RWPE1 (cell line): ENCODE results near the gene SPC24.
"Not testable (repeated sequence)": the region's sequence is repeated elsewhere in the genome, so short reads cannot be mapped to it uniquely, and the experiment has no call there.

Experiments used
- CTCF ChIA-PET: fragments of 350-600 bp; sonication (Branson Sonifier 250); formaldehyde crosslinking; extraction: SDS; loops from one replicate; lab custom pipeline; 2021; lab: Yijun Ruan, JAX
- POLR2A ChIA-PET: fragments of 400-600 bp; formaldehyde crosslinking; extraction: SDS; loops from one replicate; lab custom pipeline; 2020; ENCODE audit warnings: antibody characterized with exemption; ENCODE audit not compliant: low non-redundant PET; lab: Yijun Ruan, JAX
- DNase-seq: peaks from one replicate; pipeline ENCODE4 v3.0.0; 2012; ENCODE audit warnings: low spot score
- H3K27ac ChIP-seq: fragments of 450-650 bp; 2 replicates; pipeline ENCODE4 v1.5.1; 2017
- TF ChIP-seq, protein P1 (sequence below): fragments of 450-650 bp; conservative IDR thresholded peaks from 2 replicates; pipeline ENCODE4 v1.5.1; 2017; ENCODE audit warnings: low read depth, mild to moderate bottlenecking

The SPC24 gene

DNA sequence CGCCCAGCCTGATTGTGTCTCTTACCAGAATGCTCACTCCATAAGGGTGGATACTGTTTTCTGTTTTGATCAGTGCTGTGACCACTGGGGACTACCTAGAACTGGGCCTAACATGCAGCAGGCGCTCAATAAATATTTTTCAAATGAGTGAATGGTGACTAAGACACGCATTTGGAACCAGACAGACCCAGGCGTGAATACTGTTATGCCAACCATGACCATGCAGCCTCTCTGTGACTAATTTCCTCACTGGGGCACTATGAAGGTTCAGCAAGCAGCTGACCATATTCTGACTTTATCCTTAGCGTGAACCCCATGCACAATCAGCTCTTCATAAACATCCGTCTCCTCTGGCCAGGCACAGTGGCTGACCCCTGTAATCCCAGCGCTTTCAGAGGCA lies 13.0 kb upstream of the SPC24 start:
- ChIA-PET POLR2A (interaction anchor here (0.6 to 1.4 kb wide), 2 partner anchors 29 to 88 kb away, joined by 3 read pairs; partner anchors contain the start of gene KANK2), CTCF (interaction anchor here (0.7 to 1.0 kb wide), 2 partner anchors 19 to 31 kb away, joined by 3 to 6 read pairs; no protein-coding TSS in a partner anchor)
- TF ChIP-seq, protein P1, sequence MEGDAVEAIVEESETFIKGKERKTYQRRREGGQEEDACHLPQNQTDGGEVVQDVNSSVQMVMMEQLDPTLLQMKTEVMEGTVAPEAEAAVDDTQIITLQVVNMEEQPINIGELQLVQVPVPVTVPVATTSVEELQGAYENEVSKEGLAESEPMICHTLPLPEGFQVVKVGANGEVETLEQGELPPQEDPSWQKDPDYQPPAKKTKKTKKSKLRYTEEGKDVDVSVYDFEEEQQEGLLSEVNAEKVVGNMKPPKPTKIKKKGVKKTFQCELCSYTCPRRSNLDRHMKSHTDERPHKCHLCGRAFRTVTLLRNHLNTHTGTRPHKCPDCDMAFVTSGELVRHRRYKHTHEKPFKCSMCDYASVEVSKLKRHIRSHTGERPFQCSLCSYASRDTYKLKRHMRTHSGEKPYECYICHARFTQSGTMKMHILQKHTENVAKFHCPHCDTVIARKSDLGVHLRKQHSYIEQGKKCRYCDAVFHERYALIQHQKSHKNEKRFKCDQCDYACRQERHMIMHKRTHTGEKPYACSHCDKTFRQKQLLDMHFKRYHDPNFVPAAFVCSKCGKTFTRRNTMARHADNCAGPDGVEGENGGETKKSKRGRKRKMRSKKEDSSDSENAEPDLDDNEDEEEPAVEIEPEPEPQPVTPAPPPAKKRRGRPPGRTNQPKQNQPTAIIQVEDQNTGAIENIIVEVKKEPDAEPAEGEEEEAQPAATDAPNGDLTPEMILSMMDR, result no peak
- DNase-seq, result peak; percentile 91
- H3K27ac ChIP-seq, result peak overlapping the region; percentile 84

DNA sequence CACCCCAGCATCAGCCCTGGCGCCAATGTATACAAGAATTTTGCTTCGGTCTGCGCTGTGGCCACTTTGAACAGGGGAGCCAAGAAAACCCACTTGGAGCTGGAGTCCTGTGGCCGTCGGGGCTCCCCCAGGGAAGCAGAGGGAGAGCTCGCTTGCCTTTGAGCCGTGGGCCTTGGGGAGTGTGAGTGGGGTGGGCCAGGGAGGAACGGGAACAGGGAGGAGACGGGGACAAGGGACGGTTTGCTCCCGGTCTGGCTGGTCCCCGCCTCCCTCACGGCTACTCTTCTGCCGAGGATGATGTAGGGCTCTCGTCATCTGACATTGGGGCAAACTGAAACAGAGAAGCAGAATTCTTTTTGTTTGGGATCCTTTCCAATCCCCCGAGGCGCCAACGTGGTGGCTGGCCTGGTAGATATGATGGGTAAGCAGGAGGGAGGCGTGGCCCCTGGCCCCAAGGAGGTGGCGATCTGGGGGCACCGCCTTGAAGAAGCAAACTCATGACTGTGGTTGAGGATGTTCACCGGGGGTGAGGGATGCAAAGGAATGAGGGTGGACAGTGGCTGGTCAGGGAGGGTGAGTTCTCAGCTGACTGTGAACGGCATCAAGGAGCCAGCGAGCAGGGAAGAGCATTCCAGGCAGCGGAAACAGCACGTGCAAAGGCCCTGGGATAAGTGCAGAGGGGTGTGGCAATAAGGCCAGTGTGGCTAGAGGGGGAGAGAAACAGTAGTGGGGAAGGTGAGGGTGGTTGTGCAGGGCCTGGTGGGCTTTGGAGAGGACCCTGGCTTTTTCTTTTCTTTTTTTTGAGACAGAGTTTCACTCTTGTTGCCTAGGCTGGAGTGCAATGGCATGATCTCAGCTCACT lies 10.9 kb upstream of the SPC24 start:
- no peak for DNase-seq
- POLR2A ChIA-PET, result no interaction called here
- CTCF ChIA-PET, result interaction anchor here (0.6 kb wide), 1 partner anchor 907 kb away, joined by 5 read pairs; no protein-coding TSS in a partner anchor
- peak overlapping the region; percentile 36 for H3K27ac ChIP-seq
- TF ChIP-seq, protein P1, result no peak

DNA sequence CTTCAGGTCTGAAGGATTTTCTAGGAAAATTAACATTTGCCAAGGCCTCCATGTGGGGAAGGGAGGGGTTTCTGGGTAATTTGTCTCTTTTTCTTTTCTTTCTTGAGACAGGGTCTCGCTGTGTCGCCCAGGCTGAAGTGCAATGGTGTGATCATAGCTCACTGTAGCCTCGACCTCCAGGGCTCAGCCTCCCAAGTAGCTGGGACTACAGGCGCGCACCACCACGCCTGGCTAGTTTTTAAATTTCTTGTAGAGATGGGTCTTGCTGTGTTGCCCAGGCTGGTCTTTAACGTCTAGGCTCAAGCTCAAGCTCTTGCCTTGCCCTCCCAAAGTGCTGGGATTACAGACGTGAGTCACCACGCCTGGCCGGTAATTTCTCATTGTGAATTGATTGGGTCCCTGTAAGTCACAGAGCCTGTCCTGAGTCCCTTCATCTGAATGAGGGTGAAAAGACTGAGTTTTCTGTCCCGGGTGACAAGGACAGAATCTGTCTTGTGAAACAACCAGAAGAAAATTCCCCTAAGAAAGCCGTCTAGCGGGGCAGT lies 10.0 kb upstream of the SPC24 start:
- POLR2A ChIA-PET, result no interaction called here
- TF ChIP-seq, protein P1, result no peak
- CTCF ChIA-PET, result interaction anchor here (0.6 kb wide), 1 partner anchor 906 kb away, joined by 5 read pairs; no protein-coding TSS in a partner anchor
- H3K27ac ChIP-seq, result peak overlapping the region; percentile 31; the same call in 1 of the 2 replicates
- DNase-seq, result no peak

DNA sequence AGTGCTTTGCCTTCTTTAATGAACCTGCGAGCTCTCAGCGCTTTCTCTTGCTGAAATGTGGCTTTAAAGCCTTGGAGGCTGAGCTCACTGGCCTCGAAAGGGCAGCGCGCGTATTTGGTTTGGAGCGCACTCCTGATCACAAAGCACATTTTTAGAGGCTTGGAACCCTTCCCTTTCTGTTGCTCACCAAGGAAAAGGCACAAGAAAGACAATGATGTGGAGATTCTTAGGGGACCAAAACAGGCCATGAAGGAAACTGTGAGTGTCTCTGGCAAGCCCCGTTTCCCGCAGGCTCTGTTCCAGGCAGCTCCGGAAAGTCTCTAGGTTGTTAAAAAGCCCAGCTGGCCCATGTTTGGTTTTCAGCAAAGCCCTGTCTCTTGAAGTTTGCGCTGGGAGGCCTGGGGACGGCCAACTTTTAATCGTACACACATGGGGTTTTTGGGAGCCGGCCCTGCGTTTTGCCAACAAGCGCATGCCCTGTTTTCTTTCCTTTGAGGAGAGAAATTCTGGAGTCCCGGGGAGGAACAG lies 9.4 kb upstream of the SPC24 start:
- TF ChIP-seq, protein P1, result no peak
- CTCF ChIA-PET, result interaction anchor here (0.6 to 1.3 kb wide), 3 partner anchors 26 to 39 kb away, joined by 3 to 4 read pairs (median 3); no protein-coding TSS in a partner anchor

DNA sequence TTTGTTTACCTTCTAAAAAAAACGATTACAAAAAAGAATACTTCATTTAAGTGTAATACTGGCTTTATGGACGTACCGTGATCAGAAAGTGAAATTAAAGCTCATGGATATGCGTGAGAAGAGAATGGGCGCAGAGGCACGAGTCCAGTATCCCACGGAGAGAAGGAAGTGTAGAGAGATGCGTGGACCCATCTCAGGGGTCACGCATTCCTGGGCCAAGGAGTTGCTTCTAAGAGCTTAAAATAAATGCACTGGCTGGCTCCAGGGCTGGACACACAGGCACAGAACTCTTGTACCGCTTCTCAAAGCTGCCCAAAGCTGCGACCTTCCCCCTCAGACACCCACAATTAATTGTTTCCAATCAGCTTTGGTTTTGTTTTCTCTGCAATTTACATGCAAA lies 8.7 kb upstream of the SPC24 start:
- CTCF ChIA-PET, result interaction anchor here (0.6 to 1.3 kb wide), 5 partner anchors 26 to 227 kb away, joined by 3 to 4 read pairs (median 3); no protein-coding TSS in a partner anchor
- no peak overlapping the region; the same call in 1 of the 2 replicates for H3K27ac ChIP-seq
- POLR2A ChIA-PET, result no interaction called here

More for the DNA sequence above, 9.4 kb upstream of the SPC24 start:
- POLR2A ChIA-PET, result no interaction called here
- DNase-seq, result no peak
- peak overlapping the region; percentile 31; the same call in 1 of the 2 replicates for H3K27ac ChIP-seq

DNA sequence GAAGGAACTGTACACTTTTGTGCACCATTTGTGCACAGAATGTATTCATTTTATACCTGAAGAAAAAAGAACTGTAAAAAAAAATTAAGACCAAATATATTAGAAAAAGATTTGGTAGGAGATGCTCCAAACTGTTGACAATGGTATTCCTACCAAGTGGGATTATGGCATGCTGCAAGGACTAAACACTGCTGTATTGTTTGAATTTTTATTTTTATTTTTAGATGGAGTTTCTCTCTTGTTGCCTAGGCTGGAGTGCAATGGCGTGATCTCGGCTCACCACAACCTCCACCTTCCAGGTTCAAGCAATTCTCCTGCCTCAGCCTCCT lies 4.8 kb upstream of the SPC24 start:
- POLR2A ChIA-PET, H3K27ac ChIP-seq, DNase-seq: not testable (repeated sequence)
- CTCF ChIA-PET, result interaction anchor here (0.7 kb wide), 1 partner anchor 274 kb away, joined by 3 read pairs; the partner anchor contains the start of gene ODAD3

More for the DNA sequence above, 8.7 kb upstream of the SPC24 start:
- TF ChIP-seq, protein P1, result no peak
- DNase-seq, result no peak
